Measurements from ENCODE around the gene IL6. TPM values are rescaled to one million over a fixed set of nuclear protein-coding genes. Genes with fewer than 3 reads are reported as not detected.

The IL6 gene
- total RNA-seq, 1 experiment from 2014 or later: 0.85 TPM

DNA sequence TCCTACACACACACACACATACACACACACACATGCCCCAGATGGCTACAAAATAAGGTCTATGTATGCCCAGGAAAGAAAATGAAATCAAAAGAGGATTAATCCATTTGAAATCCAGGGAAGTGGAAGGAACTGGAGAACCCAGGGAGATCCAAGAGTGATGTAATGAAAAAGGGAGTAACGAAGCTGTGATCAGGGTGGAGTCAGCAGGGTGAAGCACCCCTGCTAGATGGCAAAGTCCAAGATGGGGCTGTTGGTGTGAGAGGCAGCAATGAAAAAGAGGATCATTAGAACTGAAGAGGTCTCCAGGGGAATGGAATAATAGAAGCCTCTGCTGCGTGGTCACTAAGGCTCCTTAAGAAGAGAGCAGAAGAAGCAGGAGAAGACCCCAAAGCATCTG, 43.6 kb upstream of the IL6 start:
- H3K4me3 Mint-ChIP-seq: no peak overlapping the region
- no peak overlapping the region for H2BK20ac ChIP-seq (ENCODE audit: low read depth, low read length, poor library complexity, severe bottlenecking)
- H4K5ac ChIP-seq (ENCODE audit: insufficient read length, low read depth, low read length): no peak overlapping the region

More for the DNA sequence above, 43.6 kb upstream of the IL6 start:
- Histone ChIP-seq H4K20me1 (ENCODE audit: control insufficient read depth, insufficient read depth, insufficient read length) (no peaks in the 10 kb centered on the region), H3K18ac (ENCODE audit: insufficient read length, low read depth, low read length) (no peak overlapping the region), H4K91ac (ENCODE audit: insufficient read length, low read depth, low read length) (no peak overlapping the region), H2BK5ac (ENCODE audit: insufficient read length, low read length) (no peak overlapping the region), H2BK15ac (ENCODE audit: low read depth, low read length) (0 out of 2 replicates have a peak overlapping the region, but pooled peaks have one; percentile 49), H3K79me1 (ENCODE audit: insufficient read depth, low read depth, low read length, poor library complexity, severe bottlenecking) (no peaks in the 10 kb centered on the region), H3K79me2 (ENCODE audit: insufficient read depth, low read length) (no peaks in the 10 kb centered on the region), H3K4me1 (ENCODE audit: insufficient read depth, low read length) (peaks cover 2% of the 10 kb centered on the region; the same call in 1 of the 2 replicates), H3K9ac (ENCODE audit: extremely low read depth, insufficient read length, low read length) (no peak overlapping the region), H3K4ac (ENCODE audit: low read depth, low read length) (no peak overlapping the region), H2BK12ac (ENCODE audit: insufficient read length, low read depth, low read length) (no peak overlapping the region), H3K27ac (ENCODE audit: insufficient read length, low read depth, low read length) (no peak overlapping the region), H3K23me2 (ENCODE audit: insufficient read length, low read depth, low read length, poor library complexity, severe bottlenecking) (no peaks in the 10 kb centered on the region), H3K56ac (ENCODE audit: insufficient read length, low read depth, low read length) (no peak overlapping the region), H4K8ac (replicated peaks; ENCODE audit: insufficient read length, low read depth, low read length) (no peak overlapping the region), H2AK5ac (ENCODE audit: insufficient read length, low read length) (no peak overlapping the region), H3K27me3 (ENCODE audit: insufficient read depth, low read length) (no peaks in the 10 kb centered on the region), H2AFZ (ENCODE audit: low read length) (no peak overlapping the region), H3T11ph (ENCODE audit: low read length) (no peak overlapping the region), H3K23ac (ENCODE audit: insufficient read length, low read depth, low read length) (no peak overlapping the region), H3K9me3 (ENCODE audit: control insufficient read depth, low read depth, low read length) (no peaks in the 10 kb centered on the region), H3K4me2 (ENCODE audit: insufficient read depth, insufficient read length, low read length) (no peak overlapping the region), H3K14ac (ENCODE audit: insufficient read depth, low read length) (no peak overlapping the region), H2BK120ac (ENCODE audit: low read depth, low read length, poor library complexity, severe bottlenecking) (no peak overlapping the region)
- H3K27ac Mint-ChIP-seq: no peak overlapping the region
- DNase-seq: no peak
- 0 out of 4 replicates have a peak, but pooled peaks cover 0 to 2% of the 10 kb centered on the region in 2 experiments for H3K4me1 Mint-ChIP-seq
- no peaks in the 10 kb centered on the region for H3K27me3 Mint-ChIP-seq (ENCODE audit: low read depth)
- TF ChIP-seq, protein P1, sequence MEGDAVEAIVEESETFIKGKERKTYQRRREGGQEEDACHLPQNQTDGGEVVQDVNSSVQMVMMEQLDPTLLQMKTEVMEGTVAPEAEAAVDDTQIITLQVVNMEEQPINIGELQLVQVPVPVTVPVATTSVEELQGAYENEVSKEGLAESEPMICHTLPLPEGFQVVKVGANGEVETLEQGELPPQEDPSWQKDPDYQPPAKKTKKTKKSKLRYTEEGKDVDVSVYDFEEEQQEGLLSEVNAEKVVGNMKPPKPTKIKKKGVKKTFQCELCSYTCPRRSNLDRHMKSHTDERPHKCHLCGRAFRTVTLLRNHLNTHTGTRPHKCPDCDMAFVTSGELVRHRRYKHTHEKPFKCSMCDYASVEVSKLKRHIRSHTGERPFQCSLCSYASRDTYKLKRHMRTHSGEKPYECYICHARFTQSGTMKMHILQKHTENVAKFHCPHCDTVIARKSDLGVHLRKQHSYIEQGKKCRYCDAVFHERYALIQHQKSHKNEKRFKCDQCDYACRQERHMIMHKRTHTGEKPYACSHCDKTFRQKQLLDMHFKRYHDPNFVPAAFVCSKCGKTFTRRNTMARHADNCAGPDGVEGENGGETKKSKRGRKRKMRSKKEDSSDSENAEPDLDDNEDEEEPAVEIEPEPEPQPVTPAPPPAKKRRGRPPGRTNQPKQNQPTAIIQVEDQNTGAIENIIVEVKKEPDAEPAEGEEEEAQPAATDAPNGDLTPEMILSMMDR (conservative IDR thresholded peaks at IDR 0.05): no peak
- peaks cover 0 to 2% (median 0%) of the 10 kb centered on the region in 3 experiments; a peak in 1 of 7 replicates for H3K36me3 Mint-ChIP-seq (ENCODE audit: insufficient read depth in 1 of 3, low read depth in 3 of 3)
- WGBS (ENCODE audit: extremely low coverage, insufficient read length, low lambda C conversion rate): no CpG with 5 or more reads among the region's 2 CpGs
- no peaks in the 10 kb centered on the region; a peak in 1 of 5 replicates for H3K9me3 Mint-ChIP-seq

Measured in H9 (cell line).